Endodermal cell (in vitro differentiated cells): ENCODE data around the gene CNKSR2. TPM values are rescaled to one million over a fixed set of nuclear protein-coding genes. Genes with fewer than 3 reads are reported as not detected.

Experiments
- DNase-seq: peaks from one replicate; pipeline ENCODE4 v3.0.0-alpha.2; 2017
- H3K27ac ChIP-seq: 2 replicates; pipeline ENCODE4 v1.5.1; 2013; ENCODE audit warnings: mild to moderate bottlenecking, low read depth, low read length, moderate library complexity
- H3K27me3 ChIP-seq: 2 replicates; pipeline ENCODE4 v1.6.1; 2013; ENCODE audit warnings: mild to moderate bottlenecking, low read length, moderate library complexity; ENCODE audit not compliant: insufficient read depth, control insufficient read depth, poor library complexity, severe bottlenecking
- H3K36me3 ChIP-seq: 2 replicates; pipeline ENCODE4 v1.7.0; 2013; ENCODE audit warnings: mild to moderate bottlenecking, low read length, moderate library complexity; ENCODE audit not compliant: control insufficient read depth, insufficient read depth
- H3K4me1 ChIP-seq: one replicate; pipeline ENCODE4 v1.7.0; 2013; ENCODE audit warnings: low read length; ENCODE audit not compliant: control insufficient read depth, insufficient read depth
- H3K4me3 ChIP-seq: 2 replicates; pipeline ENCODE4 v1.5.1; 2013; ENCODE audit warnings: mild to moderate bottlenecking, low read length, moderate library complexity
- H3K9ac ChIP-seq: 2 replicates; pipeline ENCODE4 v1.6.1; 2013; ENCODE audit warnings: mild to moderate bottlenecking, low read length, moderate library complexity; ENCODE audit not compliant: poor library complexity, severe bottlenecking; ENCODE audit errors: extremely low read depth
- H3K9me3 ChIP-seq: 2 replicates; pipeline ENCODE4 v1.6.1; 2013; ENCODE audit warnings: mild to moderate bottlenecking, low read length, moderate library complexity; ENCODE audit not compliant: control insufficient read depth
- H3K27ac Mint-ChIP-seq: 2 replicates; pipeline ENCODE4 v1.8.0; 2020; ENCODE audit warnings: mixed read lengths
- H3K27me3 Mint-ChIP-seq: 2 replicates; pipeline ENCODE4 v1.8.0; 2021; ENCODE audit warnings: mild to moderate bottlenecking, mixed read lengths; ENCODE audit not compliant: insufficient read depth
- H3K36me3 Mint-ChIP-seq: 2 replicates; pipeline ENCODE4 v1.8.0; 2020; ENCODE audit warnings: low read depth, mixed read lengths
- H3K4me1 Mint-ChIP-seq: 2 replicates; pipeline ENCODE4 v1.8.0; 2020; ENCODE audit warnings: mixed read lengths
- H3K4me3 Mint-ChIP-seq: 2 replicates; pipeline ENCODE4 v1.8.0; 2020; ENCODE audit warnings: mild to moderate bottlenecking, moderate library complexity, mixed read lengths
- H3K9me3 Mint-ChIP-seq: 2 replicates; pipeline ENCODE4 v1.8.0; 2020; ENCODE audit warnings: mild to moderate bottlenecking, mixed read lengths
- CTCF ChIP-seq: fragments of 200-600 bp; sonication (generic); conservative IDR thresholded peaks from 2 replicates; pipeline ENCODE4 v1.5.0; 2021; ENCODE audit warnings: antibody characterized with exemption, mild to moderate bottlenecking
- whole genome bisulfite sequencing, 2 experiments: methylation state at CpG; one replicate each; pipeline versions ENCODE4 v1.1.5 to v1.1.7; 2013; ENCODE audit warnings: missing lambda C conversion rate in 2 of 2, mixed read lengths in 1 of 2; ENCODE audit not compliant: insufficient coverage in 1 of 2, insufficient read length in 1 of 2; 5-methylcytosine and 5-hydroxymethylcytosine counted together
- total RNA-seq, 2 donors: library from RNA; stranded (reverse); fragmentation: NEBNext Ultra II Directional in 1 of 2; extraction: Animal tissue kit (Norgen Biotek cat#: 25700) in 1 of 2; gene quantifications; 2 replicates in 1 of 2; 3 replicates in 1 of 2; pipeline ENCODE4 v1.2.1, GENCODE V29; 2021

Gene CNKSR2
- total RNA-seq, 2 donors from 2014 or later, result 16.9 to 28.7 TPM

- Mint-ChIP-seq H3K27me3 (no peaks in the 10 kb centered on the region), H3K4me3 (no peak overlapping the region), H3K36me3 (no peaks in the 10 kb centered on the region), H3K4me1 (peaks cover 6% of the 10 kb centered on the region), H3K9me3 (no peaks in the 10 kb centered on the region), H3K27ac (no peak overlapping the region)
- no peak for DNase-seq
- WGBS, 2 experiments, result 89% methylated on average over 4 of the region's 4 CpGs; no CpG with 5 or more reads in 1 of the 2 experiments
- H3K4me1 ChIP-seq, result no peaks in the 10 kb centered on the region
- TF ChIP-seq CTCF, result no peak
- no peak overlapping the region for H3K27ac ChIP-seq
- H3K27me3 ChIP-seq, result no peaks in the 10 kb centered on the region
- H3K9ac ChIP-seq, result no peak overlapping the region
- no peaks in the 10 kb centered on the region for H3K9me3 ChIP-seq
- H3K36me3 ChIP-seq, result no peaks in the 10 kb centered on the region
- H3K4me3 ChIP-seq, result no peak overlapping the region
Observed at GRCh38 chrX:21666252-21666651, 292.0 kb downstream of the CNKSR2 start.

GRCh38 chrX:21666679-21667078 lies 292.5 kb downstream of the CNKSR2 start:
- peaks cover 3% of the 10 kb centered on the region for H3K4me1 Mint-ChIP-seq
- no peak overlapping the region for H3K27ac Mint-ChIP-seq
- no peak for TF ChIP-seq CTCF
- no peaks in the 10 kb centered on the region for H3K27me3 ChIP-seq
- H3K27ac ChIP-seq, result no peak overlapping the region
- H3K4me3 Mint-ChIP-seq, result no peak overlapping the region
- H3K9me3 ChIP-seq, result no peaks in the 10 kb centered on the region
- no peaks in the 10 kb centered on the region for H3K36me3 Mint-ChIP-seq
- no peaks in the 10 kb centered on the region for H3K9me3 Mint-ChIP-seq
- H3K27me3 Mint-ChIP-seq, result no peaks in the 10 kb centered on the region
- WGBS, 2 experiments, result 78% methylated on average over 4 of the region's 4 CpGs; no CpG with 5 or more reads in 1 of the 2 experiments
- no peak overlapping the region for H3K9ac ChIP-seq
- no peak overlapping the region for H3K4me3 ChIP-seq
- no peaks in the 10 kb centered on the region for H3K4me1 ChIP-seq
- H3K36me3 ChIP-seq, result no peaks in the 10 kb centered on the region
- no peak for DNase-seq

GRCh38 chrX:21674430-21675186 lies 300.4 kb downstream of the CNKSR2 start:
- TF ChIP-seq CTCF, result no peak

More at GRCh38 chrX:21674430-21675186, 300.4 kb downstream of the CNKSR2 start:
- DNase-seq, result no peak
- no peaks in the 10 kb centered on the region for H3K36me3 Mint-ChIP-seq
- H3K27ac Mint-ChIP-seq, result no peak overlapping the region
- no peaks in the 10 kb centered on the region for H3K27me3 ChIP-seq
- H3K4me1 Mint-ChIP-seq, result peaks cover 3% of the 10 kb centered on the region
- no peaks in the 10 kb centered on the region for H3K27me3 Mint-ChIP-seq
- no peak overlapping the region for H3K27ac ChIP-seq
- no peaks in the 10 kb centered on the region for H3K36me3 ChIP-seq
- no peaks in the 10 kb centered on the region for H3K9me3 ChIP-seq
- no peak overlapping the region for H3K4me3 ChIP-seq
- no peaks in the 10 kb centered on the region for H3K9me3 Mint-ChIP-seq
- no peak overlapping the region for H3K4me3 Mint-ChIP-seq
- 86 to 94% methylated on average over 1 to 4 of the region's 4 CpGs for WGBS, 2 experiments
- no peaks in the 10 kb centered on the region for H3K4me1 ChIP-seq
- no peak overlapping the region for H3K9ac ChIP-seq
